MM.1S (cell line): ENCODE measurements around the gene KLRG1.

Source experiments
- DNase-seq: peaks from one replicate; pipeline ENCODE4 v3.0.0-alpha.2; 2015
- H2AFZ ChIP-seq: fragments of 300-600 bp; sonication (generic); 2 replicates; pipeline ENCODE4 v1.6.0; 2016; ENCODE audit warnings: antibody characterized with exemption, low read length
- H3F3A ChIP-seq: fragments of 300-600 bp; sonication (generic); 2 replicates; pipeline ENCODE4 v1.6.1; 2016; ENCODE audit warnings: mild to moderate bottlenecking, antibody characterized with exemption, low read length, moderate library complexity, mixed read lengths; ENCODE audit not compliant: insufficient read depth
- H3K27ac ChIP-seq: fragments of 300-600 bp; sonication (generic); 2 replicates; pipeline ENCODE4 v1.5.1; 2016; ENCODE audit warnings: mild to moderate bottlenecking, low read length
- H3K27me3 ChIP-seq: fragments of 300-600 bp; sonication (generic); replicated peaks from 2 replicates; pipeline ENCODE4 v1.6.0; 2016; ENCODE audit warnings: low read length; ENCODE audit not compliant: insufficient read depth
- H3K36me3 ChIP-seq: fragments of 300-600 bp; sonication (generic); replicated peaks from 2 replicates; pipeline ENCODE4 v1.6.1; 2016; ENCODE audit warnings: mild to moderate bottlenecking, low read length, mixed read lengths; ENCODE audit not compliant: insufficient read depth
- H3K4me1 ChIP-seq: fragments of 300-600 bp; sonication (generic); 2 replicates; pipeline ENCODE4 v1.6.1; 2016; ENCODE audit warnings: low read length, mixed read lengths
- H3K4me2 ChIP-seq: fragments of 300-600 bp; sonication (generic); 2 replicates; pipeline ENCODE4 v1.6.0; 2016; ENCODE audit warnings: low read depth, low read length
- H3K4me3 ChIP-seq: fragments of 300-600 bp; sonication (generic); 2 replicates; pipeline ENCODE4 v1.5.1; 2016; ENCODE audit warnings: low read length, mixed read lengths
- H3K79me2 ChIP-seq: fragments of 300-600 bp; sonication (generic); 2 replicates; pipeline ENCODE4 v1.6.1; 2016; ENCODE audit warnings: mixed run types, low read length, mixed read lengths
- H3K9ac ChIP-seq: fragments of 300-600 bp; sonication (generic); 2 replicates; pipeline ENCODE4 v1.6.1; 2016; ENCODE audit warnings: low read length, mixed read lengths
- H3K9me2 ChIP-seq: fragments of 300-600 bp; sonication (generic); replicated peaks from 2 replicates; pipeline ENCODE4 v1.6.1; 2016; ENCODE audit warnings: mild to moderate bottlenecking, low read length, mixed read lengths; ENCODE audit not compliant: insufficient read depth
- H3K9me3 ChIP-seq: fragments of 300-600 bp; sonication (generic); replicated peaks from 2 replicates; pipeline ENCODE4 v1.6.1; 2016; ENCODE audit warnings: mild to moderate bottlenecking, low read length, mixed read lengths; ENCODE audit not compliant: insufficient read depth
- H4K20me1 ChIP-seq: fragments of 300-600 bp; sonication (generic); 2 replicates; pipeline ENCODE4 v1.6.1; 2016; ENCODE audit warnings: mild to moderate bottlenecking, low read length, moderate library complexity, mixed read lengths; ENCODE audit not compliant: insufficient read depth
- EZH2 ChIP-seq: fragments of 300-600 bp; sonication (generic); optimal IDR thresholded peaks from 2 replicates; pipeline ENCODE3; 2017; ENCODE audit warnings: low read depth, mild to moderate bottlenecking, antibody characterized with exemption, low read length, mixed read lengths
- EZH2phosphoT487 ChIP-seq: fragments of 300-600 bp; sonication (generic); IDR thresholded peaks from 2 replicates; pipeline ENCODE4 v1.6.1; 2018; ENCODE audit warnings: antibody characterized with exemption, low read length
- TF ChIP-seq, protein P1 (sequence below): fragments of 300-600 bp; sonication (generic); IDR thresholded peaks from 2 replicates; pipeline ENCODE4 v1.5.1; 2016; ENCODE audit warnings: antibody characterized with exemption, low read length, mixed read lengths

The KLRG1 gene

GRCh38 chr12:8951744-8952143 is 37.6 kb upstream of the KLRG1 start:
- no peaks in the 10 kb centered on the region for H3K27me3 ChIP-seq
- DNase-seq: no peak
- peaks cover 28% of the 10 kb centered on the region for H3K79me2 ChIP-seq
- H3K4me1 ChIP-seq: peaks cover 12% of the 10 kb centered on the region
- TF ChIP-seq, protein P1, sequence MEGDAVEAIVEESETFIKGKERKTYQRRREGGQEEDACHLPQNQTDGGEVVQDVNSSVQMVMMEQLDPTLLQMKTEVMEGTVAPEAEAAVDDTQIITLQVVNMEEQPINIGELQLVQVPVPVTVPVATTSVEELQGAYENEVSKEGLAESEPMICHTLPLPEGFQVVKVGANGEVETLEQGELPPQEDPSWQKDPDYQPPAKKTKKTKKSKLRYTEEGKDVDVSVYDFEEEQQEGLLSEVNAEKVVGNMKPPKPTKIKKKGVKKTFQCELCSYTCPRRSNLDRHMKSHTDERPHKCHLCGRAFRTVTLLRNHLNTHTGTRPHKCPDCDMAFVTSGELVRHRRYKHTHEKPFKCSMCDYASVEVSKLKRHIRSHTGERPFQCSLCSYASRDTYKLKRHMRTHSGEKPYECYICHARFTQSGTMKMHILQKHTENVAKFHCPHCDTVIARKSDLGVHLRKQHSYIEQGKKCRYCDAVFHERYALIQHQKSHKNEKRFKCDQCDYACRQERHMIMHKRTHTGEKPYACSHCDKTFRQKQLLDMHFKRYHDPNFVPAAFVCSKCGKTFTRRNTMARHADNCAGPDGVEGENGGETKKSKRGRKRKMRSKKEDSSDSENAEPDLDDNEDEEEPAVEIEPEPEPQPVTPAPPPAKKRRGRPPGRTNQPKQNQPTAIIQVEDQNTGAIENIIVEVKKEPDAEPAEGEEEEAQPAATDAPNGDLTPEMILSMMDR: no peak
- TF ChIP-seq EZH2 (no peak), EZH2phosphoT487 (no peak)
- no peak overlapping the region for H3K9ac ChIP-seq
- peaks cover 10% of the 10 kb centered on the region; the same call in 1 of the 2 replicates for H3F3A ChIP-seq
- no peaks in the 10 kb centered on the region for H3K36me3 ChIP-seq
- no peaks in the 10 kb centered on the region for H3K9me3 ChIP-seq
- no peak overlapping the region for H3K27ac ChIP-seq
- H3K9me2 ChIP-seq: no peaks in the 10 kb centered on the region
- H4K20me1 ChIP-seq: no peaks in the 10 kb centered on the region
- no peak overlapping the region for H2AFZ ChIP-seq
- no peak overlapping the region for H3K4me2 ChIP-seq
- H3K4me3 ChIP-seq: no peak overlapping the region

GRCh38 chr12:8953773-8954402 is 35.5 kb upstream of the KLRG1 start:
- Histone ChIP-seq H4K20me1 (no peaks in the 10 kb centered on the region), H2AFZ (no peak overlapping the region), H3K4me3 (no peak overlapping the region), H3K27me3 (no peaks in the 10 kb centered on the region), H3K9me2 (no peaks in the 10 kb centered on the region), H3K4me1 (no peaks in the 10 kb centered on the region), H3K36me3 (no peaks in the 10 kb centered on the region), H3K9me3 (no peaks in the 10 kb centered on the region), H3K27ac (no peak overlapping the region), H3K4me2 (no peak overlapping the region), H3K9ac (no peak overlapping the region), H3K79me2 (peaks cover 6% of the 10 kb centered on the region), H3F3A (peaks cover 10% of the 10 kb centered on the region; the same call in 1 of the 2 replicates)
- no peak for TF ChIP-seq EZH2phosphoT487
- TF ChIP-seq EZH2: no peak
- TF ChIP-seq, protein P1: no peak
- DNase-seq: no peak

- no peaks in the 10 kb centered on the region for H3K9me3 ChIP-seq
- no peaks in the 10 kb centered on the region for H4K20me1 ChIP-seq
- no peak overlapping the region for H3K9ac ChIP-seq
- no peak overlapping the region for H2AFZ ChIP-seq
- no peaks in the 10 kb centered on the region for H3K4me1 ChIP-seq
- no peaks in the 10 kb centered on the region for H3K36me3 ChIP-seq
- H3K4me2 ChIP-seq: no peak overlapping the region
- no peaks in the 10 kb centered on the region for H3K9me2 ChIP-seq
- no peaks in the 10 kb centered on the region for H3F3A ChIP-seq
- no peak overlapping the region for H3K27ac ChIP-seq
- DNase-seq: no peak
- TF ChIP-seq EZH2 (no peak), EZH2phosphoT487 (no peak)
- TF ChIP-seq, protein P1: no peak
- no peaks in the 10 kb centered on the region for H3K79me2 ChIP-seq
- H3K4me3 ChIP-seq: no peak overlapping the region
- no peaks in the 10 kb centered on the region for H3K27me3 ChIP-seq
These were observed 33.3 kb upstream of the KLRG1 start for GRCh38 chr12:8956073-8956472.
